ENCODE results near the gene LEP.

DNA sequence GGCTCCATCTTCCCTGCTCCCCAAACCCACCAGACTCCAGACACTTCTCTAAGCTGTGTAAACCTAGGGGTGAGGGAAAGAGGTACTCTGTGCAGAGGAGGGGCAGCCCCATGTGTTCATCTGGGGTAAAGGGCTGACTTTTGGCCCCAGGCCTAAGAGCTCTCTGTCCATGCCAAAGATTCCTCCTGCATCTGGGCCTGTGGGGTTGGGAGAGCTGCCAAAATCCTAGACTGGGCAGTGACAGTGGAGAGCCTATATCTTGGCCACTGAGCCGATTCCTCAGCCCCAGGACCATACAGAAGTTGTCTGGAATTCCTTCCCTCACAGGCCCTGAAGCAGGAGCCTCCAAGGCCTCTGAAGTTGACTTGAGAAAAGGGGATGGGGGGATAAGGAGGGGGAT, 25.3 kb upstream of the LEP start:
- TF ChIP-seq, protein P1, sequence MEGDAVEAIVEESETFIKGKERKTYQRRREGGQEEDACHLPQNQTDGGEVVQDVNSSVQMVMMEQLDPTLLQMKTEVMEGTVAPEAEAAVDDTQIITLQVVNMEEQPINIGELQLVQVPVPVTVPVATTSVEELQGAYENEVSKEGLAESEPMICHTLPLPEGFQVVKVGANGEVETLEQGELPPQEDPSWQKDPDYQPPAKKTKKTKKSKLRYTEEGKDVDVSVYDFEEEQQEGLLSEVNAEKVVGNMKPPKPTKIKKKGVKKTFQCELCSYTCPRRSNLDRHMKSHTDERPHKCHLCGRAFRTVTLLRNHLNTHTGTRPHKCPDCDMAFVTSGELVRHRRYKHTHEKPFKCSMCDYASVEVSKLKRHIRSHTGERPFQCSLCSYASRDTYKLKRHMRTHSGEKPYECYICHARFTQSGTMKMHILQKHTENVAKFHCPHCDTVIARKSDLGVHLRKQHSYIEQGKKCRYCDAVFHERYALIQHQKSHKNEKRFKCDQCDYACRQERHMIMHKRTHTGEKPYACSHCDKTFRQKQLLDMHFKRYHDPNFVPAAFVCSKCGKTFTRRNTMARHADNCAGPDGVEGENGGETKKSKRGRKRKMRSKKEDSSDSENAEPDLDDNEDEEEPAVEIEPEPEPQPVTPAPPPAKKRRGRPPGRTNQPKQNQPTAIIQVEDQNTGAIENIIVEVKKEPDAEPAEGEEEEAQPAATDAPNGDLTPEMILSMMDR (IDR thresholded peaks at IDR 0.05), result no peak
- TF ChIP-seq POLR2A (IDR thresholded peaks at IDR 0.05), result no peak

Measured in uterus (tissue), 2 donors.